Astrocyte (in vitro differentiated cells and primary cell): Measurements from ENCODE around the gene DIP2C. TPM values are rescaled to one million over a fixed set of nuclear protein-coding genes. Genes with fewer than 3 reads are reported as not detected.
A peak's percentile ranks its signal among the peaks of the same experiment; 100 is the strongest.

Experiments used
- DNase-seq: peaks from one replicate; pipeline ENCODE4 v3.0.0-alpha.2; 2010; ENCODE audit warnings: low read depth
- FAIRE-seq: peaks from 2 replicates; lab custom pipeline; 2011; peaks lifted over from hg19 to GRCh38; lab: Jason Lieb, UNC
- H2AFZ ChIP-seq: 2 replicates; pipeline ENCODE4 v1.6.0; 2012; ENCODE audit warnings: low read depth, low read length, inconsistent platforms
- H3K27ac ChIP-seq: 2 replicates; pipeline ENCODE4 v1.5.1; 2011; ENCODE audit warnings: low read depth, low read length, inconsistent platforms
- H3K27me3 ChIP-seq: 2 replicates; pipeline ENCODE4 v1.6.0; 2011; ENCODE audit warnings: low read length, inconsistent platforms; ENCODE audit not compliant: insufficient read depth
- H3K36me3 ChIP-seq: 2 replicates; pipeline ENCODE4 v1.5.1; 2011; ENCODE audit warnings: low read length, inconsistent platforms; ENCODE audit not compliant: insufficient read depth
- H3K4me1 ChIP-seq: 2 replicates; pipeline ENCODE4 v1.5.1; 2011; ENCODE audit warnings: low read length, inconsistent platforms; ENCODE audit not compliant: insufficient read depth
- H3K4me2 ChIP-seq: 2 replicates; pipeline ENCODE4 v1.6.0; 2012; ENCODE audit warnings: low read length, inconsistent platforms
- H3K4me3 ChIP-seq: 2 replicates; pipeline ENCODE4 v1.5.1; 2011; ENCODE audit warnings: low read depth, mild to moderate bottlenecking, low read length, inconsistent platforms; ENCODE audit not compliant: insufficient read depth
- H3K79me2 ChIP-seq: 2 replicates; pipeline ENCODE4 v1.6.0; 2012; ENCODE audit warnings: mild to moderate bottlenecking, low read length, inconsistent platforms; ENCODE audit not compliant: insufficient read depth
- H3K9ac ChIP-seq: 2 replicates; pipeline ENCODE4 v1.6.0; 2012; ENCODE audit warnings: mild to moderate bottlenecking, low read length, inconsistent platforms
- H3K9me3 ChIP-seq: 2 replicates; pipeline ENCODE4 v1.5.1; 2012; ENCODE audit warnings: low read depth, mild to moderate bottlenecking, low read length, inconsistent platforms; ENCODE audit not compliant: insufficient read depth
- H4K20me1 ChIP-seq: 2 replicates; pipeline ENCODE4 v1.6.0; 2012; ENCODE audit warnings: low read length, inconsistent platforms; ENCODE audit not compliant: insufficient read depth
- H3K27ac Mint-ChIP-seq: one replicate; pipeline ENCODE4 v1.8.0; 2021; ENCODE audit warnings: mild to moderate bottlenecking, mixed read lengths; ENCODE audit not compliant: unreplicated experiment
- H3K27me3 Mint-ChIP-seq: one replicate; pipeline ENCODE4 v1.8.0; 2021; ENCODE audit warnings: low read depth, mixed read lengths; ENCODE audit not compliant: unreplicated experiment
- H3K36me3 Mint-ChIP-seq: one replicate; pipeline ENCODE4 v1.8.0; 2021; ENCODE audit warnings: low read depth, mixed read lengths; ENCODE audit not compliant: unreplicated experiment
- H3K4me1 Mint-ChIP-seq: one replicate; pipeline ENCODE4 v1.8.0; 2021; ENCODE audit warnings: low read depth, mixed read lengths; ENCODE audit not compliant: unreplicated experiment
- H3K4me3 Mint-ChIP-seq: one replicate; pipeline ENCODE4 v1.8.0; 2021; ENCODE audit warnings: mild to moderate bottlenecking, moderate library complexity, mixed read lengths; ENCODE audit not compliant: unreplicated experiment
- H3K9me3 Mint-ChIP-seq: one replicate; pipeline ENCODE4 v1.8.0; 2021; ENCODE audit warnings: mild to moderate bottlenecking, mixed read lengths; ENCODE audit not compliant: unreplicated experiment
- EZH2 ChIP-seq: IDR thresholded peaks from 2 replicates; pipeline ENCODE4 v1.6.1; 2012; ENCODE audit warnings: mild to moderate bottlenecking, low read length, inconsistent platforms; ENCODE audit not compliant: insufficient read depth
- total RNA-seq: library from RNA; stranded (reverse); gene quantifications from 2 replicates; pipeline ENCODE4 v1.2.1, GENCODE V29; 2021
- TF ChIP-seq, protein P1 (sequence below): IDR thresholded peaks from 2 replicates; pipeline ENCODE4 v1.5.1; 2011; ENCODE audit warnings: low read depth, mild to moderate bottlenecking, inconsistent platforms, low read length, moderate library complexity; ENCODE audit not compliant: insufficient read depth

The DIP2C gene
- total RNA-seq, 1 donor from 2014 or later, result 27.3 TPM

DNA sequence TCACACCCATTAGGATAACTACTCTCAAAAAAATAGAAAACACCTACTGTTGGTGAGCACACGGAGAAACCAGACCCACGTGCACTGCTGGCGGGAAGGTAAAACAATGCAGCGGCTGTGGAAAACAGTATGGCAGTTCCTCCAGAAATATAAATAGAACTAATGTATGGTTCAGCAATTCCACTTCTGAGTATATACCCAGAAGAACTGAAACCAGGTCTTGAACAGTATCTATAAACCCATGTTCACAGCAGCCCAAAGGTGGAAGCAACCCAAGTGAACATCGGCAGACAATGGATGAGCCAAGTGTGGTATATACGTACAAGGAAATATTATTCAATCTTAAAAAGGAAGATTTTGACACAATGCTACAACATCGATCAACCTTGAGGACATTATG is 389.5 kb downstream of the DIP2C start:
- peaks cover 16% of the 10 kb centered on the region for H3K36me3 Mint-ChIP-seq
- no peak overlapping the region for H2AFZ ChIP-seq
- no peak for TF ChIP-seq EZH2
- TF ChIP-seq, protein P1, sequence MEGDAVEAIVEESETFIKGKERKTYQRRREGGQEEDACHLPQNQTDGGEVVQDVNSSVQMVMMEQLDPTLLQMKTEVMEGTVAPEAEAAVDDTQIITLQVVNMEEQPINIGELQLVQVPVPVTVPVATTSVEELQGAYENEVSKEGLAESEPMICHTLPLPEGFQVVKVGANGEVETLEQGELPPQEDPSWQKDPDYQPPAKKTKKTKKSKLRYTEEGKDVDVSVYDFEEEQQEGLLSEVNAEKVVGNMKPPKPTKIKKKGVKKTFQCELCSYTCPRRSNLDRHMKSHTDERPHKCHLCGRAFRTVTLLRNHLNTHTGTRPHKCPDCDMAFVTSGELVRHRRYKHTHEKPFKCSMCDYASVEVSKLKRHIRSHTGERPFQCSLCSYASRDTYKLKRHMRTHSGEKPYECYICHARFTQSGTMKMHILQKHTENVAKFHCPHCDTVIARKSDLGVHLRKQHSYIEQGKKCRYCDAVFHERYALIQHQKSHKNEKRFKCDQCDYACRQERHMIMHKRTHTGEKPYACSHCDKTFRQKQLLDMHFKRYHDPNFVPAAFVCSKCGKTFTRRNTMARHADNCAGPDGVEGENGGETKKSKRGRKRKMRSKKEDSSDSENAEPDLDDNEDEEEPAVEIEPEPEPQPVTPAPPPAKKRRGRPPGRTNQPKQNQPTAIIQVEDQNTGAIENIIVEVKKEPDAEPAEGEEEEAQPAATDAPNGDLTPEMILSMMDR, result no peak
- H3K27me3 ChIP-seq, result no peaks in the 10 kb centered on the region
- H4K20me1 ChIP-seq, result peaks cover 4% of the 10 kb centered on the region
- peaks cover 2% of the 10 kb centered on the region for H3K9me3 Mint-ChIP-seq
- H3K27ac ChIP-seq, result no peak overlapping the region
- no peaks in the 10 kb centered on the region for H3K9me3 ChIP-seq
- no peak overlapping the region for H3K4me3 Mint-ChIP-seq
- peaks cover 9% of the 10 kb centered on the region for H3K4me1 Mint-ChIP-seq
- H3K27ac Mint-ChIP-seq, result no peak overlapping the region
- DNase-seq (no peak), FAIRE-seq (no peak)
- H3K27me3 Mint-ChIP-seq, result no peaks in the 10 kb centered on the region
- peaks cover 8% of the 10 kb centered on the region for H3K36me3 ChIP-seq
- H3K4me3 ChIP-seq, result no peak overlapping the region
- H3K79me2 ChIP-seq, result no peaks in the 10 kb centered on the region
- no peak overlapping the region for H3K4me2 ChIP-seq
- H3K4me1 ChIP-seq, result peaks cover 13% of the 10 kb centered on the region
- no peak overlapping the region for H3K9ac ChIP-seq

DNA sequence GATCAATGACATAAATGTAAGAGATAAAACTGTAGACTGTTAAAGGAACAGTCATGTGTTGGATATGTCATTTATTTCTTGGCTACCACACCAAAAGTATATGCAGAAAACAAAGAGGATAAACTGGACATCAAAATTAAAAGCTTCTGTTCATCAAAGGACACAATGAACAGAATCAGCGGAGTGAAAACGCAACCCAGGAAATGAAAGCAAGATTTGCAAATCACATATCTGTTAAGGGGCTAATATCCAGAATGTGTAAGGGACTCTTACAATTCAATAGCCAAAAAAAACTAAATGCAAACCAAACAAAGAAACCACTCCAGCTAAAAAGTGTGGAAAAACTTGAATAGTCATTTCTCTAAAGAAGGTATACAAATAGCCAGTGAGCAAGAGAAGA is 390.0 kb downstream of the DIP2C start:
- H3K9me3 Mint-ChIP-seq, result peaks cover 2% of the 10 kb centered on the region
- H3K27ac Mint-ChIP-seq, result no peak overlapping the region
- Histone ChIP-seq H3K9me3 (no peaks in the 10 kb centered on the region), H3K4me1 (peaks cover 13% of the 10 kb centered on the region), H3K36me3 (peaks cover 8% of the 10 kb centered on the region), H3K27ac (no peak overlapping the region), H3K79me2 (no peaks in the 10 kb centered on the region), H4K20me1 (peaks cover under 1% of the 10 kb centered on the region), H3K4me3 (no peak overlapping the region), H3K9ac (no peak overlapping the region), H3K27me3 (no peaks in the 10 kb centered on the region), H2AFZ (no peak overlapping the region), H3K4me2 (no peak overlapping the region)
- no peak overlapping the region for H3K4me3 Mint-ChIP-seq
- DNase-seq (no peak), FAIRE-seq (no peak)
- TF ChIP-seq, protein P1, result no peak
- TF ChIP-seq EZH2, result no peak
- H3K4me1 Mint-ChIP-seq, result peaks cover 9% of the 10 kb centered on the region
- H3K27me3 Mint-ChIP-seq, result no peaks in the 10 kb centered on the region
- H3K36me3 Mint-ChIP-seq, result peaks cover 18% of the 10 kb centered on the region

- H3K36me3 Mint-ChIP-seq, result peaks cover 19% of the 10 kb centered on the region
- H3K9ac ChIP-seq, result no peak overlapping the region
- H2AFZ ChIP-seq, result no peak overlapping the region
These were observed 391.4 kb downstream of the DIP2C start for GRCh38 chr10:298033-298432.

More at GRCh38 chr10:298033-298432, 391.4 kb downstream of the DIP2C start:
- Histone ChIP-seq H3K36me3 (peaks cover 3% of the 10 kb centered on the region), H4K20me1 (peaks cover 11% of the 10 kb centered on the region), H3K27me3 (no peaks in the 10 kb centered on the region), H3K4me2 (peak overlapping the region; percentile 81), H3K9me3 (no peaks in the 10 kb centered on the region), H3K4me3 (no peak overlapping the region), H3K79me2 (peaks cover 3% of the 10 kb centered on the region), H3K27ac (peak overlapping the region; percentile 78), H3K4me1 (peaks cover 13% of the 10 kb centered on the region)
- Mint-ChIP-seq H3K27me3 (no peaks in the 10 kb centered on the region), H3K4me1 (peaks cover 9% of the 10 kb centered on the region), H3K4me3 (no peak overlapping the region), H3K9me3 (peaks cover 2% of the 10 kb centered on the region), H3K27ac (no peak overlapping the region)
- FAIRE-seq, result no peak
- TF ChIP-seq, protein P1, result no peak
- no peak for TF ChIP-seq EZH2
- DNase-seq, result no peak
